Mucosa of rectum (tissue), 2 donors: ENCODE measurements around the gene IFNGR2.
A peak's percentile ranks its signal among the peaks of the same experiment; 100 is the strongest.

Experiments
- H3K27ac ChIP-seq, 2 donors: one replicate each; pipeline ENCODE4 v1.7.0; 2013; ENCODE audit warnings: inconsistent platforms in 2 of 2, low read depth in 2 of 2, low read length in 2 of 2
- H3K27me3 ChIP-seq, 2 donors: one replicate each; pipeline ENCODE4 v1.7.0; 2013; ENCODE audit warnings: low read length in 2 of 2; ENCODE audit not compliant: control insufficient read depth in 2 of 2, insufficient read depth in 2 of 2
- H3K36me3 ChIP-seq, 2 donors: one replicate each; pipeline ENCODE4 v1.7.0; 2013; ENCODE audit warnings: low read length in 2 of 2; ENCODE audit not compliant: control insufficient read depth in 2 of 2, insufficient read depth in 2 of 2
- H3K4me1 ChIP-seq, 2 donors: one replicate each; pipeline ENCODE4 v1.7.0; 2013; ENCODE audit warnings: low read length in 2 of 2, mild to moderate bottlenecking in 1 of 2; ENCODE audit not compliant: control insufficient read depth in 2 of 2, insufficient read depth in 2 of 2
- H3K4me3 ChIP-seq, 2 donors: one replicate each; pipeline ENCODE4 v1.7.0; 2013; ENCODE audit warnings: low read length in 2 of 2
- H3K9ac ChIP-seq, 2 donors: one replicate each; pipeline ENCODE4 v1.7.0; 2013; ENCODE audit warnings: low read length in 2 of 2, low read depth in 1 of 2, mild to moderate bottlenecking in 1 of 2
- H3K9me3 ChIP-seq, 2 donors: one replicate each; pipeline ENCODE4 v1.7.0; 2013; ENCODE audit warnings: low read length in 2 of 2; ENCODE audit not compliant: control insufficient read depth in 2 of 2
- donor health status: healthy.
- donor health status: Normal muscosa, but diverticular disease.

Gene IFNGR2

DNA sequence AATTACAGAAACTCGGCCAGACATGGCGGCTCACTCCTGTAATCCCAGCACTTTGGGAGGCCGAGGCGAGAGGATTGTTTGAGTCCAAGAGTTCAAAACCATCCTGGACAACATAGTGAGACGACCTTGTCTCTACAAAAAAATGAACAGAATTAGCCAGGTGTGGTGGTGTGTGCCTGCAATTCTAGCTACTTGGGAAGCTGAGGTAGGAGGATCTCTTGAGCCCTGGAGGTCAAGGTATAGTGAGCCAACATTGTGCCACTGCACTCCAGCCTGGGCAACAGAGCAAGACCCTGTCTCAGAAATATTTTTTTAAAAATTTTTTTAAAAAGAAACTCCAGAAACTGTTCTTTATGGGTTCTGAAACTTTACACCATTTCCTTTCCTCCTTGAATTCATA is 38.4 kb upstream of the IFNGR2 start:
- no peaks in the 10 kb centered on the region for H3K36me3 ChIP-seq
- peak overlapping the region; percentile 34 to 61 for H3K27ac ChIP-seq
- H3K9me3 ChIP-seq, result peaks cover 6 to 12% of the 10 kb centered on the region in 2 donors
- no peak overlapping the region for H3K4me3 ChIP-seq
- peaks cover 18 to 19% of the 10 kb centered on the region in 2 donors for H3K4me1 ChIP-seq
- no peaks in the 10 kb centered on the region for H3K27me3 ChIP-seq
- no peak overlapping the region for H3K9ac ChIP-seq

DNA sequence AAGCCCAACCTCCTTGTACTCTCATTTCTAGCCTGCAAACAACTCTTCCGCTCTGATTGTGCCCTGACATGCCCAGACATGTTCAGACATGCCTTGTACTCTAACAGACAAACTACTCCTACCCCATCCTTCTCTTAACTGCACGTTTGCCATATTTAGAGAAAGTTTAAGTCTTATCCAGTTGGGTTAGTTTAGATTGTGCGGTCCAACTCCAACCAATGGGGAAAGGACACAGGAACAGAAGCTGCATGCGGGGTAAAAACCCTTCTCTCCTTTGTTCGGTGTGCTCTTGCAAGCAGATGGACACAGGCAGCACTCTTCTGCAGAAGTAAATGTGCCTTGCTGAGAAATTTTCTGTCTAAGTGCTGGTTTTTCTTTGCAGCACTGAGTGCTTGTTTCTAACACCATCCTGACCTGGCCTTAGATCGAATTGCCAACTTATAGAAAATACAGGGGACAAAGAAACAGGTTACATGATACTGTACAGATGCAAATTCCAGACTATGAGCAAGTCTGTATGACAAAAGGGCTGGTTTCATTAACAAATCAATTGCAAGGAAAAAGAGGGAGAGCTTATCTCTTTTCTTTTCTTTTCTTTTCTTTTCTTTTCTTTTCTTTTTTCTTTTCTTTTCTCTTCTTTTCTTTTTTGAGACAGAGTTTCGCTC is 35.8 kb upstream of the IFNGR2 start:
- no peaks in the 10 kb centered on the region for H3K36me3 ChIP-seq
- no peak overlapping the region for H3K9ac ChIP-seq
- H3K27me3 ChIP-seq, result no peaks in the 10 kb centered on the region
- peaks cover 6 to 12% of the 10 kb centered on the region in 2 donors for H3K9me3 ChIP-seq
- no peak overlapping the region for H3K4me3 ChIP-seq
- peaks cover 3 to 5% of the 10 kb centered on the region in 2 donors for H3K4me1 ChIP-seq
- no peak overlapping the region for H3K27ac ChIP-seq

DNA sequence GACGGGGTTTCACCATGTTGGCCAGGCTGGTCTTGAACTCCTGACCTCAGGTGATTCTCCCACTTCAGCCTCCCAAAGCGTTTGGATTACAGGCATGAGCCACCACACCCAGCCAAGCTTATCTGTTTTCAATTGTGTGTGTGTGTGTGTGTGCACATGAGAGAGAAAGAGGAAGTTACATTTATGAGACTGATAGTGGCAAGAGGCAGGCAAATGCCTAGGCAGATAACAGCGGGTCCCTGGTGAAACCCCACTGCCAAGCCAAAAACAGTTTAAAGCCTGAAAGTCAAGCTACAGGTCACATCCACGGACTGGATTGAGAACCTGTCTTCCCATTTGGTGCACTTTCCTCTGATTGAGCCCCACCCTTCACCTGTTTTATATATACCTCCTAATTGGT is 35.1 kb upstream of the IFNGR2 start:
- Histone ChIP-seq H3K4me1 (peaks cover 0 to 5% of the 10 kb centered on the region in 2 donors), H3K9ac (no peak overlapping the region), H3K4me3 (no peak overlapping the region), H3K27me3 (no peaks in the 10 kb centered on the region), H3K27ac (no peak overlapping the region), H3K9me3 (peaks cover 6 to 12% of the 10 kb centered on the region in 2 donors), H3K36me3 (no peaks in the 10 kb centered on the region)

DNA sequence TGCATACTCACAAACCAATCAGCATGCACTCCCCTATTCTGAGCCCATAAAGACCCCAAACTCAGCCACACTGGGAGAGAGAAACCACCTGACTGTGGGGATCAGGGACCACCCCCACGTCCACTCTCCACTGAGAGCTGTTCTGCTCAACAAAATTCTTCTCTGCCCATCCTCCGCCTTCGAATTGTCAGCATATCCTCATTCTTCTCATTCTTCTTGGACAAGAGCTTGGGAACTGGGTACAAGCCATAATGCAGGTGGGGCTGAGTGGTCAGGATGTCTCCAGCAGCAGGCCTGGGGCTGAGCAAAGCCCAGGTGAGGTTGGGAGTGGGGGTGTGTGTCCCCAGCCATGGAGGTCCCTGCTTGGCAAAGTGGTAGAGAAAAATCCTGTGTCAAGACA is 34.6 kb upstream of the IFNGR2 start:
- H3K27me3 ChIP-seq, result no peaks in the 10 kb centered on the region
- no peak overlapping the region for H3K9ac ChIP-seq
- H3K36me3 ChIP-seq, result no peaks in the 10 kb centered on the region
- no peak overlapping the region for H3K4me3 ChIP-seq
- peaks cover 6 to 12% of the 10 kb centered on the region in 2 donors for H3K9me3 ChIP-seq
- peaks cover 0 to 7% of the 10 kb centered on the region in 2 donors for H3K4me1 ChIP-seq
- no peak overlapping the region for H3K27ac ChIP-seq

DNA sequence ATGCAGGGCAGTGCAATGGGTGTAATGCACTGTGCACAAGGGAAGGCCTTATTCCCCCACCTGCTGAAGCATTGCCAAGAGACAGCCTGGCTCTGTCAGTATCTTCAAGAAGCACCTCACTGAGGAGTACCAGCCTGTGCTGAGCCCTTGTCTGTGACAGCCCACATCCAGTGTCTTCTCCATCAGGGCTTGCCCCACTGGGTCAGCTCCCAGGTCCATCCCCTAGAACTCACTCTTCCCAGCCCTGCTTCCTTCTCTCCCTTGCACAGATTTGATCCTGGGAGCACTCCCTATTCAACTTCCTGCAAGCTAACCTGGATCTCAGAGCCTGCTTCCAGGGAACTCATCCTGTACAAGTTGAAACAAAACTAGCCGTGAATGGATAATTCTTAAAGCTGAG is 33.6 kb upstream of the IFNGR2 start:
- Histone ChIP-seq H3K4me1 (peaks cover 0 to 12% of the 10 kb centered on the region in 2 donors), H3K9me3 (peaks cover 6 to 12% of the 10 kb centered on the region in 2 donors), H3K4me3 (no peak overlapping the region)

DNA sequence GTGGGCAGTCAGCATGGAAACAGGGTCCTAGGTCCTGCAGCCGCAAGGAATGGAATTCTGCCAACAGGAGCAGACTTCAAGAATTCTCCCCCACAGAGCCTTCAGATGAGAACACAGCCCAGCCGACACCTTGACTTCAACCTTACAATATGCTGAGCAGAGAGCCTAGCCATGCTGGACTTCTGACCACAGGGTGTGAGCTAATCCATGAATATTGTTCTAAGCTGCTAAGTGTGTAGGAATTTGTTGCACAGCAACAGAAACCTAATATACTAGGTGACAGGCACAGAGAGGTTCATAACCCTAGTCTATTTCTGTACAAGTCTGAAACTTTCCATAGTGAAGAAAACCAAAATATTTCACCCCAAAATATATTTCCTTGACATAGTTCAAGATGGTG is 32.9 kb upstream of the IFNGR2 start:
- Histone ChIP-seq H3K4me3 (no peak overlapping the region), H3K4me1 (peaks cover 0 to 14% of the 10 kb centered on the region in 2 donors), H3K9ac (no peak overlapping the region), H3K36me3 (no peaks in the 10 kb centered on the region), H3K27me3 (no peaks in the 10 kb centered on the region), H3K27ac (no peak overlapping the region), H3K9me3 (peaks cover 6 to 12% of the 10 kb centered on the region in 2 donors)

More for the DNA sequence above, 33.6 kb upstream of the IFNGR2 start:
- Histone ChIP-seq H3K27ac (no peak overlapping the region), H3K9ac (no peak overlapping the region), H3K27me3 (no peaks in the 10 kb centered on the region), H3K36me3 (no peaks in the 10 kb centered on the region)

DNA sequence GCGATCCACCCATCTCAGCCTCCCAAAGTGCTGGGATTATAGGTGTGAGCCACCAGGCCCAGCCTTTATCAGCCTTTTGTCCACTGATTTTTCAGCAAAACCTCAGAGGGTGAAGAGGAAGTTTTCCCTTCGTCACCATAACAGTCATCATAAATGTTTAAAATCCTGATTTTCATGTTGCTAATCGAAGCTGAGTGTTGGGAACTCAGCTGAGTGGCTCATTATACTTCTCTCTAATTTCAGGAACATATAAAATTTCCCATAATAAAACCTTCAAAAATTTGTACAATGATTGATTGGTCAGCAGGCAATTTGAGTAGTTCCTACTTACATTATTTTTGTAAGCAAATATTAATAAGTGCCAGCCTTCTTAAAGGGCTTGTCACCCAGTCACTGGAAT is 31.8 kb upstream of the IFNGR2 start:
- Histone ChIP-seq H3K36me3 (no peaks in the 10 kb centered on the region), H3K27me3 (no peaks in the 10 kb centered on the region), H3K27ac (no peak overlapping the region), H3K4me3 (no peak overlapping the region), H3K4me1 (peaks cover 0 to 14% of the 10 kb centered on the region in 2 donors), H3K9ac (no peak overlapping the region), H3K9me3 (peaks cover 6 to 12% of the 10 kb centered on the region in 2 donors)

DNA sequence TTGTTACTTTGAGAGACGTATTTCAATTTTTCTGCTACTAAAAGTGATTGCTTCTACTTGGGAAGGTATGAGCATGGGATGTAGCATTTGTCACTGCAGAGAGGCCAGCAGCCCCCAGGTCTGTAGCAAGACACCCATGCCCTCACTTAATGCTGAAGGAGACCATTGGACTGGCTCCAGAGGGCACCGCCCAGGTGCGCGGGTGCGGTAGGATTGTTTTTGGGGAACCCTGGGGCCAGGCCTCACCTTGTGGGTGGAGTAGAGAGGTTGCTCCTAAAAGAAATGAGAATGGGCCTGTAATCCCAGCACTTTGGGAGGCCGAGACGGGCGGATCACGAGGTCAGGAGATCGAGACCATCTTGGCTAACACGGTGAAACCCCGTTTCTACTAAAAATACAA is 30.6 kb upstream of the IFNGR2 start:
- Histone ChIP-seq H3K27ac (no peak overlapping the region), H3K4me1 (peaks cover 0 to 14% of the 10 kb centered on the region in 2 donors), H3K36me3 (no peaks in the 10 kb centered on the region)

DNA sequence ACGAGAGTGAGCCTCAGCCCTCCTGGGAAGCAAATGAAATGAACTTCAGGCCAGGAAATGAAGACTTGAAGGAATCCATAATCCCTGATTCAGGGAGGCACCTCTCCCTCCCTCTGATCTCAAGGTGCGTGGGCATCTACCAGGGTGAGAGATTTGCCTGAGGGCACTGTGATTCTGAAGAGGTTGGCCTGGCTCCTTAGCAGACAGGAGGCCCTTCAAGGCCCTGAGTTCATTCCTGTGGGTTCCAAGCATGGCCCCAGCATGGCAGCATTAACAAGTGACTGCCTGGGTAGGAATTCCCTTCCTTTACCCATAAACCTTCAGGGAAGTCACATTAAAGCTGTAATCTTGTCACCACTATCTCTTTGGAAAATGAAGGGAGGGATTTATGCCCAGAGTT is 29.8 kb upstream of the IFNGR2 start:
- H3K36me3 ChIP-seq, result no peaks in the 10 kb centered on the region
- no peaks in the 10 kb centered on the region for H3K27me3 ChIP-seq
- H3K4me1 ChIP-seq, result peaks cover 0 to 14% of the 10 kb centered on the region in 2 donors
- peak overlapping the region; percentile 68 to 73 for H3K27ac ChIP-seq
- no peak overlapping the region for H3K9ac ChIP-seq
- no peaks in the 10 kb centered on the region for H3K9me3 ChIP-seq
- H3K4me3 ChIP-seq, result no peak overlapping the region

More for the DNA sequence above, 30.6 kb upstream of the IFNGR2 start:
- peaks cover 1 to 6% of the 10 kb centered on the region in 2 donors for H3K9me3 ChIP-seq
- no peak overlapping the region for H3K4me3 ChIP-seq
- H3K27me3 ChIP-seq, result no peaks in the 10 kb centered on the region
- H3K9ac ChIP-seq, result no peak overlapping the region

DNA sequence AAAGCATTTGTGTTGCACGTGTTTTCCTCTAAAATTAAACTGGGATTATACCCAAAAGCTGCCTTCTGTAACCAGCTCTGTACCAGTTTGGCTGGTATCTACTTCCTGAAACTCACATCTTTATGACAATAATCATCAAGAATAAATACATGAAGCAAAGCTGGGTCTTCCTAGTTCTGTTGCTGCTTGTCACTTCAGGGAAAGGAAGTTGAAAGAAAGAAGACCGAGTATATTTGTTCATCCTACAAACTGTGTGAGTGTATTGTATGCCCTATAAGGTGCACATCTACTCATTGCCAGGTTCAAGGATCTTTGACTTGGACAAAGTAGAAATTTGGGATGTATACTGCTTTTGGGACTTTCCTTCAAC is 29.1 kb upstream of the IFNGR2 start:
- H3K27ac ChIP-seq, result peak overlapping the region; percentile 68 to 73

More for the DNA sequence above, 29.1 kb upstream of the IFNGR2 start:
- no peaks in the 10 kb centered on the region for H3K36me3 ChIP-seq
- no peak overlapping the region for H3K4me3 ChIP-seq
- no peaks in the 10 kb centered on the region for H3K27me3 ChIP-seq
- H3K9ac ChIP-seq, result no peak overlapping the region
- no peaks in the 10 kb centered on the region for H3K9me3 ChIP-seq
- peaks cover 0 to 14% of the 10 kb centered on the region in 2 donors for H3K4me1 ChIP-seq
